HepG2 (cell line): ENCODE measurements around the gene PRDM10. TPM values are rescaled to one million over a fixed set of nuclear protein-coding genes. Genes with fewer than 3 reads are reported as not detected.

ENCODE experiments used
- ATF7 ChIP-seq, 2 experiments: fragments of 450-650 bp in 1 of 2; sonication (generic) in 1 of 2; formaldehyde crosslinking in 1 of 2; IDR thresholded peaks; 2 replicates each; pipeline versions ENCODE4 v1.4.0 to v1.6.1; 2016 to 2020; ENCODE audit warnings: antibody characterized with exemption in 1 of 2, mild to moderate bottlenecking in 1 of 2, missing genetic modification reagents in 1 of 2
- CREB1 ChIP-seq, 2 experiments: fragments of 450-650 bp in 1 of 2; IDR thresholded peaks; 2 replicates each; pipeline ENCODE4 v1.6.1; 2016 to 2017; ENCODE audit warnings: control low read depth in 1 of 2, mild to moderate bottlenecking in 1 of 2, missing compliant biosample characterization in 1 of 2, missing genetic modification characterization in 1 of 2
- CTCF ChIP-seq: sonication (generic); formaldehyde crosslinking; IDR thresholded peaks from 2 replicates; pipeline ENCODE4 v1.5.0; 2020; ENCODE audit warnings: mild to moderate bottlenecking, missing genetic modification reagents, moderate library complexity
- FOSL2 ChIP-seq: sonication (generic); formaldehyde crosslinking; IDR thresholded peaks from 2 replicates; pipeline ENCODE4 v1.4.0; 2020; ENCODE audit warnings: missing genetic modification reagents
- FOXJ3 ChIP-seq: sonication (generic); formaldehyde crosslinking; IDR thresholded peaks from 2 replicates; pipeline ENCODE4 v1.4.0; 2020; ENCODE audit warnings: missing genetic modification reagents, mild to moderate bottlenecking, borderline replicate concordance
- GMEB2 ChIP-seq: IDR thresholded peaks from 2 replicates; pipeline ENCODE4 v1.6.1; 2016; ENCODE audit warnings: missing biosample characterization, missing genetic modification reagents, low read depth
- KDM2A ChIP-seq: sonication (generic); formaldehyde crosslinking; IDR thresholded peaks from 2 replicates; pipeline ENCODE4 v1.4.0; 2020; ENCODE audit warnings: low read depth, missing genetic modification reagents, borderline replicate concordance
- MBNL3 ChIP-seq: fragments of 250-450 bp; sonication (Bioruptor Pico); conservative IDR thresholded peaks from 2 replicates; pipeline ENCODE4 v1.8.0; 2022; ENCODE audit warnings: mild to moderate bottlenecking, inconsistent platforms
- SOX13 ChIP-seq, 3 experiments: fragments of 450-650 bp in 1 of 3; sonication (generic) in 1 of 3; formaldehyde crosslinking in 1 of 3; IDR thresholded peaks in 2 of 3; conservative IDR thresholded peaks in 1 of 3; 2 replicates each; pipeline versions ENCODE4 v1.5.0 to v1.6.1; 2016 to 2020; ENCODE audit warnings: antibody characterized with exemption in 1 of 3, mild to moderate bottlenecking in 1 of 3, missing compliant biosample characterization in 1 of 3, missing genetic modification reagents in 1 of 3, moderate library complexity in 1 of 3
- SP5 ChIP-seq: IDR thresholded peaks from 2 replicates; pipeline ENCODE4 v1.6.1; 2016; ENCODE audit warnings: low read depth, borderline replicate concordance
- TARDBP ChIP-seq: sonication (generic); formaldehyde crosslinking; IDR thresholded peaks from 2 replicates; pipeline ENCODE4 v1.8.0; 2022; ENCODE audit warnings: mild to moderate bottlenecking, missing genetic modification reagents
- YEATS4 ChIP-seq: sonication (generic); formaldehyde crosslinking; IDR thresholded peaks from 2 replicates; pipeline ENCODE4 v1.4.0; 2020; ENCODE audit warnings: missing genetic modification reagents, borderline replicate concordance
- ZBTB4 ChIP-seq: sonication (generic); formaldehyde crosslinking; IDR thresholded peaks from 2 replicates; pipeline ENCODE4 v1.4.0; 2020; ENCODE audit warnings: missing genetic modification reagents, mild to moderate bottlenecking, borderline replicate concordance
- ZFP36L2 ChIP-seq: sonication (generic); formaldehyde crosslinking; IDR thresholded peaks from 2 replicates; pipeline ENCODE4 v1.4.0; 2020; ENCODE audit warnings: missing genetic modification reagents
- ZNF331 ChIP-seq: sonication (generic); formaldehyde crosslinking; IDR thresholded peaks from 2 replicates; pipeline ENCODE4 v1.4.0; 2020; ENCODE audit warnings: missing genetic modification reagents
- ZNF503 ChIP-seq: sonication (generic); formaldehyde crosslinking; IDR thresholded peaks from 2 replicates; pipeline ENCODE4 v1.4.0; 2020; ENCODE audit warnings: missing genetic modification reagents
- ZNF614 ChIP-seq: IDR thresholded peaks from 2 replicates; pipeline ENCODE4 v1.6.1; 2018; ENCODE audit warnings: missing biosample characterization, missing genetic modification reagents, inconsistent platforms, borderline replicate concordance
- polyA plus RNA-seq, 8 experiments: library from polyadenylated mRNA; depleted of rRNA in 3 of 8; stranded (reverse) in 7 of 8; unstranded in 1 of 8; fragments of >200 nt; fragmentation: Illumina TruSeq in 4 of 8; extraction: Trizol in 4 of 8; gene quantifications; 2 replicates each; pipeline versions ENCODE4 v1.2.1 to v1.2.3, GENCODE V29; 2011 to 2016; ENCODE audit warnings: low read depth in 4 of 8, missing spikeins in 1 of 8, mixed read lengths in 1 of 8; ENCODE audit not compliant: insufficient read depth in 1 of 8
- total RNA-seq, 5 experiments: library from RNA; depleted of rRNA; stranded (reverse); fragments of >200 nt; fragmentation: Illumina TruSeq; extraction: Trizol; gene quantifications; 2 replicates each; pipeline ENCODE4 v1.2.3, GENCODE V29; 2016; ENCODE audit warnings: low read depth in 1 of 5

Gene PRDM10
- total and polyA plus RNA-seq, 2 of the 13 experiments (the other 11 are each of a cell fraction or from before 2014, with no cell fraction given), result 5.7 to 5.8 TPM

DNA sequence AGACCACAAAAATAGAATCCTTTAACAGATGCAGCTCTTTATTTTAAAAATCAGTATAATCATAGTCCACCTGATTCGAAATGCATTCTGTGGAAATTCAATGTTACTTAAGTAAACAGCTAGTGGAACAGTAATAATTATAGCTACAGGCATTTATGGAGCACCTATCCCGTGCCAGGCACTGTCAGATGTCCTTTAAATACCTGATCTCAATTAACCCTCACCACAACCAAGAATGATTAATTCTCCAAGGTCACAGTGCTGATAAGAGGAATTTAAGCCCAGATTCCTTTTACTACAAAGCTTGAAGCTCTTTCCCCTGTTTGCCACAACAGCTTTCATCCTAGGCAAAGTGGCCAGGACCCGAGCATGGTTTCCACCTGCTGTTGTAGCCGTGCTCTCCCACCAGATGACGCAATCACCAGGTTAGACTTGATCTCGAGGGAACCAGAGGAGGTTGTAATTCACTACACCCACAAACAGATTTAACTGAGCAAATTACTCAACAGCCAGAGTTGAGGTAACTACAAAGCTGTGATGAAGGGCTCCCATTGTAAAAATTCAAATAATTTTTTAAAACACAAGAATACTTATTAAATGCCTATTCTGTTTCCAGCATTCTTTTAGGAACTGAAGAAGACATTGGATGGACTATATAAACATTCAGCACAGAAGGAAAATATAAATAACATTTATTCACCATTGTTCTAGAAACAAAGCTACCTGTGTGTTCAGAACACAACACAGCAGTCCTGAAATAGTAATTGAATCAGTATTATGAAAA is 10.3 kb downstream of the PRDM10 start (continued):
- TF ChIP-seq SP5 (CRISPR knock-in tag) (0 out of 2 replicates have a peak, but pooled peaks have one; percentile 33), ZNF331 (CRISPR knock-in tag) (peak; percentile 46), TARDBP (CRISPR knock-in tag) (0 out of 2 replicates have a peak, but pooled peaks have one; percentile 30), ZNF614 (0 out of 2 replicates have a peak, but pooled peaks have one; percentile 49), GMEB2 (CRISPR knock-in tag) (no peak), SOX13 (IDR thresholded peaks at IDR 0.05) (no peak), SOX13 (CRISPR knock-in tag; conservative IDR thresholded peaks at IDR 0.05 in 1 of 2, IDR thresholded peaks at IDR 0.05 in 1 of 2) (peak in 1 of 2 experiments; percentile 58; a peak in 1 of 4 replicates), ZFP36L2 (no peak), ZBTB4 (CRISPR knock-in tag) (no peak), FOXJ3 (CRISPR knock-in tag) (peak; percentile 45; the same call in 1 of the 2 replicates), YEATS4 (0 out of 2 replicates have a peak, but pooled peaks have one; percentile 25), CREB1 (IDR thresholded peaks at IDR 0.05) (no peak), CREB1 (CRISPR knock-in tag; IDR thresholded peaks at IDR 0.05) (peak; percentile 53), ZNF503 (CRISPR knock-in tag) (0 out of 2 replicates have a peak, but pooled peaks have one; percentile 27), FOSL2 (CRISPR knock-in tag) (peak; percentile 68), KDM2A (0 out of 2 replicates have a peak, but pooled peaks have one; percentile 29), MBNL3 (CRISPR knock-in tag) (no peak), CTCF (CRISPR knock-in tag) (peak; percentile 84), ATF7 (IDR thresholded peaks at IDR 0.05) (peak; percentile 83), ATF7 (CRISPR knock-in tag; IDR thresholded peaks at IDR 0.05) (no peak)
